Measurements from ENCODE around the gene PPP2CA.
"Not testable (repeated sequence)": the region's sequence is repeated elsewhere in the genome, so short reads cannot be mapped to it uniquely, and the experiment has no call there.

Gene PPP2CA

DNA sequence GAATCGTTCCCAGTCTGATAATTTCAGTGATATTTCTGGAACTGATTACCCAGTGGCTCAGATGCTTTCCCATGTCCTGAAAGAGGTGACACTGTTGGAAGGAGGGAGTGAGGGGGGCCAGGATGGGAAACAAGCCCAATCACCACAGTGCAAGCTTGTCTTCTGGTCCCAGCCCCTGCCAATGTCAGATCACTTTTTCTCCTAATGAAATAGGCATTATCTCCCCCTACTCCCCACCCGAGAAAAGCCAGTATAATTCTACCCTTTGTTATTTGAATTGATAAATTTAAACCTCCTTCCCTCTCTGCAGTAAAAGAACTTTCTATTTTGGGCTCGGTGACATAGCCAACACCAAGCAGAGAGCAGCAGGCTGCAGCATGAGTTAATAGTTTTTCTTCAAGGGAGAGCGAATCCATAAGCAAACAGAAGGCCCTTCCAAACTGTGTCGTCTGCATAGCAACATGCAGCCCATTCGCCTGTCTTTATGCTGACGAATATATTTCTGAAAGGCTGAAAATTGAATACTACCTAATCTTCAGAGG is 14.6 kb upstream of the PPP2CA start:
- Histone ChIP-seq H3K27me3 (replicated peaks; ENCODE audit: control insufficient read depth, insufficient read depth, low read length) (no peaks in the 10 kb centered on the region), H3K9me3 (ENCODE audit: control insufficient read depth, low read length) (no peaks in the 10 kb centered on the region), H3K4me3 (ENCODE audit: low read length) (no peak overlapping the region), H3K36me3 (ENCODE audit: control insufficient read depth, insufficient read depth, low read length, severe bottlenecking) (no peaks in the 10 kb centered on the region), H3K4me1 (ENCODE audit: control insufficient read depth, insufficient read depth, low read length) (peaks cover 23% of the 10 kb centered on the region), H3K9ac (ENCODE audit: low read length) (no peak overlapping the region)
- peak; percentile 49 for DNase-seq (ENCODE audit: low read depth)

DNA sequence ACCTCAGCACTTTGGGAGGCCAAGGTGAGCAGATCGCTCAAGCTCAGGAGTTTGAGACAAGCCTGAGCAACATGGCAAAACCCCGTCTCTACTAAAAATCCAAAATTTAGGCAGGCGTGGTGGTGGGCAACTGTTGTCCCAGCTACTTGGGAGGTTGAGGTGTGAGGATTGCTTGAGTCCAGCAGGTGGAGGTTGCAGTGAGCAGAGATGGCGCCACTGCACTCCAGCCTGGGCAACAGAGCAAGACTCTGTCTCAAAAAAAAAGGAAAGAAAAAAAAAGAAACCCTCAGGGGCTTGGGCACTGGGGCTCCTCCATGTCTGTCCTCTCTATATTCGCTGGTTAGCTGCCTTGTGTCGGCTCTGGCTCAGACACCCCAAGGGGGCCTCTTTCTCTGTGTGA is 10.9 kb upstream of the PPP2CA start:
- Histone ChIP-seq H3K36me3 (ENCODE audit: control insufficient read depth, insufficient read depth, low read length, severe bottlenecking) (no peaks in the 10 kb centered on the region), H3K27me3 (replicated peaks; ENCODE audit: control insufficient read depth, insufficient read depth, low read length) (no peaks in the 10 kb centered on the region), H3K4me3 (ENCODE audit: low read length) (no peak overlapping the region), H3K4me1 (ENCODE audit: control insufficient read depth, insufficient read depth, low read length) (peaks cover 14% of the 10 kb centered on the region), H3K9ac (ENCODE audit: low read length) (no peak overlapping the region), H3K9me3 (ENCODE audit: control insufficient read depth, low read length) (no peaks in the 10 kb centered on the region)
- DNase-seq (ENCODE audit: low read depth), result no peak

DNA sequence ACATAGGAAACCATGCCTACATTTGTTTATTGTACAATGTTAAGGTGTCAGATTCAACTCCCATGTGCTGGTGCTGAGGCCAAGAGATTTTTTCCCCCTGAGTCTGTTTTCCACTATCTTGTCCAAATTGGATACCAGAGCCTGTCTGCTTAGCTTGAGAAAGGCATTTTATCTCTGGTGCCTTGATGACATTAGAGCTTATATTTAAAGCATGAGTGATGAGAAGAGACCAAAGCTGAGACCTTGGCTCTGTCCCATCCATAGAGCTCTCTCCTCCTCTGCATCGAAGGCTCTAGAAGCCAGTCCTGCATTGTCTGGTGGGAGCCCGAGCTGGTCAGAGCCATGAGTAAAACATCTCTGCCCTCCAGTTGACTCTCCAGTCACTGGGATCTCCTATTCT is 10.4 kb upstream of the PPP2CA start:
- H3K9ac ChIP-seq (ENCODE audit: low read length), result no peak overlapping the region
- H3K4me1 ChIP-seq (ENCODE audit: control insufficient read depth, insufficient read depth, low read length), result peaks cover 13% of the 10 kb centered on the region
- H3K4me3 ChIP-seq (ENCODE audit: low read length), result no peak overlapping the region
- H3K36me3 ChIP-seq (ENCODE audit: control insufficient read depth, insufficient read depth, low read length, severe bottlenecking), result no peaks in the 10 kb centered on the region
- no peaks in the 10 kb centered on the region for H3K27me3 ChIP-seq (replicated peaks; ENCODE audit: control insufficient read depth, insufficient read depth, low read length)
- H3K9me3 ChIP-seq (ENCODE audit: control insufficient read depth, low read length), result no peaks in the 10 kb centered on the region
- no peak for DNase-seq (ENCODE audit: low read depth)

DNA sequence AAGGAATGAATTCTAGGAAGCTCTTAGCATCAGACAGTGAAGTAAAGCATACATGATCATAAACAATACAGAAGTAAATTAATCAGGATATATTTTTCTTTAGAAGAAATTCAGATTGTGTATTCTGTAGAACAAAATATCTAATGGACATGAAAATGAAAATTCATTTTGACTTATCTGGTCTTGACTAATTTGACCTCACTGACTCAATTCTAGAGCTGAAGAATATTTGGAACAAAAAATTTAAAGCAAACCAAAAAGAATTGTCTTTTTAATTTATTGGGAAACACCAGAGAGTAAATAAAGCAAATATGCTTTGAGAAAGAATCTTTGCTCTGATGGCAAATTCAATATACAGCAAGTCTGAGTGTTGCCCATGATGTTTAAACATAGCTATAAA is 2.8 kb upstream of the PPP2CA start:
- Histone ChIP-seq H3K9ac (ENCODE audit: low read length) (no peak overlapping the region), H3K27me3 (replicated peaks; ENCODE audit: control insufficient read depth, insufficient read depth, low read length) (no peaks in the 10 kb centered on the region), H3K36me3 (ENCODE audit: control insufficient read depth, insufficient read depth, low read length, severe bottlenecking) (no peaks in the 10 kb centered on the region), H3K4me1 (ENCODE audit: control insufficient read depth, insufficient read depth, low read length) (peaks cover 20% of the 10 kb centered on the region), H3K9me3 (ENCODE audit: control insufficient read depth, low read length) (no peaks in the 10 kb centered on the region), H3K4me3 (ENCODE audit: low read length) (no peak overlapping the region)
- no peak for DNase-seq (ENCODE audit: low read depth)

DNA sequence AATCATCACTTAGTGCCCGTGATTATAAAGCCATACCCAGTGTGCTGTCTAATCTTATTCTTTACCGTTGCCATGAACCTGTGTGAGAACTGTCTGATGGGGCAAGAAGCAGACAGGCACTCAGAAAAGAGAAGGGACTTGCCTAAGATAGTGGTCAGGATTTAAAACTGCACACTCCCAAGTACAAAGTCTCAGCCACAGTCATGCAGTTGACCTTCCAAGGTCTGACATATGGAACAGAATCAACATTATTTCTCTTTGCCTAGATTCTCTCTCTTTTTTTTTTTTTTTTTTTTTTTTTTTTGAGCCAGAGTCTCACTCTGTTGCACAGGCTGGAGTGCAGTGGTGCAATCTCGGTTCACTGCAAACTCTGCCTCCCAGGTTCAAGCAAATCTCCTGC is 1.9 kb upstream of the PPP2CA start:
- Histone ChIP-seq H3K27me3 (replicated peaks; ENCODE audit: control insufficient read depth, insufficient read depth, low read length) (no peaks in the 10 kb centered on the region), H3K4me1 (ENCODE audit: control insufficient read depth, insufficient read depth, low read length) (peaks cover 27% of the 10 kb centered on the region), H3K9ac (ENCODE audit: low read length) (no peak overlapping the region), H3K4me3 (ENCODE audit: low read length) (no peak overlapping the region), H3K36me3 (ENCODE audit: control insufficient read depth, insufficient read depth, low read length, severe bottlenecking) (no peaks in the 10 kb centered on the region), H3K9me3 (ENCODE audit: control insufficient read depth, low read length) (no peaks in the 10 kb centered on the region)
- DNase-seq (ENCODE audit: low read depth), result no peak

DNA sequence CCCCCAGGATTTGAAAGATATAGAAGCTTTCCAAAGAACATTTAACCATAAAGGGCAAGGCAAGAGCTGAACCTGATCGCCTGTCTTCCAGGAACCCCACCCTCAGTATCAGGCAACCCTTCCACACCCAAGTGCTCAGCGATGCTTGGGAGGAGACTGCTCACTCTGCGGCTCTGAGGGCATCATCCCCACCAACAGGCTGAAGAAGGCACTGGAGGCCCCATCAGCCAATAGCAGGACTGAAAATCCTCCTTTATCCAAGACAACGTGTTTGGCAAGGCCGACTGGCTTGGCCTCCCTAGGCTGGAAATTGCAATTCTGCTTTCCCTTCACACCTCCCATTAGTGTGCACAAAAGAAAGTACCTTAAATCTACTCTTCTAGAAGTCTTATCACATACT is 1.4 kb upstream of the PPP2CA start:
- peak; percentile 8 for DNase-seq (ENCODE audit: low read depth)
- peak overlapping the region; percentile 94 for H3K4me3 ChIP-seq (ENCODE audit: low read length)

DNA sequence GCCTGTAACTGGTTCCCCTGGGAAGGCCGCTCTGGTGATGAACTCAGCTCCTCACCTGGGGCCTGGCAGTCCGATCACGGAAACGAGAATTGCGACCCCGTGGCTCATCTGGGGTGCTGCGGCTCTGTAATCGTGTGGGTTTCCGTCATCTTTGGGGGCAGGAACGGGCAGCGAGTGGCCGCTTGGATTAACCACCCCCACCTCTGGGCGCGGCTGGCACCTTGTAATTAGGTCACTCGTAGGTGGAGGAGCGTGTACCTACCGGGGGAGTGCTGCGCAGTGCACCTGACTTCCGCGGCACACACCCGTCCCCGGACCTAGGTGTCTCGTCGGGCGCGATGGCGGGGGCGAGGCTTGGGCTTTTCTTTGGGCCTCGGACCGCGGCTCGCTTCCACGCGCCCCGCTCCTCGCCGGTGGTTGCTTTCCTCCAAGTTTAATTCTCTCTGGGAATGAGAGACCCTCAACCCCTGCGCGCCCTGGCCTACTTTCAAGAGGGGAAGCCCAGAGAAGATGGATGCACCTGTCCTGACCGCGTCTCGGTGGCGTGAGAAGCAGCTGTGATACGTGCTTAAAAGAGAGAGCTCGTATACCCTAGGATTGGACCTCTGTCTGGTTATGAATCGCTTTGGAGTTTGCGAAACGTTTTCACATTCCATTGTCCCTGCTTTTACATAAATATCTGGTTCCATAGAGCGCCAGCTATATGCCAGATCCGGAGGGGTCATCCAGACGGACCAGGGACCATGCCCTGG is 744 bp upstream of the PPP2CA start:
- peak overlapping the region; percentile 98 for H3K9ac ChIP-seq (ENCODE audit: low read length)
- no peaks in the 10 kb centered on the region for H3K36me3 ChIP-seq (ENCODE audit: control insufficient read depth, insufficient read depth, low read length, severe bottlenecking)
- H3K27me3 ChIP-seq (replicated peaks; ENCODE audit: control insufficient read depth, insufficient read depth, low read length), result no peaks in the 10 kb centered on the region
- peak; percentile 46 for DNase-seq (ENCODE audit: low read depth)
- H3K4me1 ChIP-seq (ENCODE audit: control insufficient read depth, insufficient read depth, low read length), result peaks cover 39% of the 10 kb centered on the region
- no peaks in the 10 kb centered on the region for H3K9me3 ChIP-seq (ENCODE audit: control insufficient read depth, low read length)
- H3K4me3 ChIP-seq (ENCODE audit: low read length), result peak overlapping the region; percentile 94

More for the DNA sequence above, 1.4 kb upstream of the PPP2CA start:
- Histone ChIP-seq H3K36me3 (ENCODE audit: control insufficient read depth, insufficient read depth, low read length, severe bottlenecking) (no peaks in the 10 kb centered on the region), H3K27me3 (replicated peaks; ENCODE audit: control insufficient read depth, insufficient read depth, low read length) (no peaks in the 10 kb centered on the region), H3K4me1 (ENCODE audit: control insufficient read depth, insufficient read depth, low read length) (peaks cover 32% of the 10 kb centered on the region), H3K9me3 (ENCODE audit: control insufficient read depth, low read length) (no peaks in the 10 kb centered on the region), H3K9ac (ENCODE audit: low read length) (no peak overlapping the region)

DNA sequence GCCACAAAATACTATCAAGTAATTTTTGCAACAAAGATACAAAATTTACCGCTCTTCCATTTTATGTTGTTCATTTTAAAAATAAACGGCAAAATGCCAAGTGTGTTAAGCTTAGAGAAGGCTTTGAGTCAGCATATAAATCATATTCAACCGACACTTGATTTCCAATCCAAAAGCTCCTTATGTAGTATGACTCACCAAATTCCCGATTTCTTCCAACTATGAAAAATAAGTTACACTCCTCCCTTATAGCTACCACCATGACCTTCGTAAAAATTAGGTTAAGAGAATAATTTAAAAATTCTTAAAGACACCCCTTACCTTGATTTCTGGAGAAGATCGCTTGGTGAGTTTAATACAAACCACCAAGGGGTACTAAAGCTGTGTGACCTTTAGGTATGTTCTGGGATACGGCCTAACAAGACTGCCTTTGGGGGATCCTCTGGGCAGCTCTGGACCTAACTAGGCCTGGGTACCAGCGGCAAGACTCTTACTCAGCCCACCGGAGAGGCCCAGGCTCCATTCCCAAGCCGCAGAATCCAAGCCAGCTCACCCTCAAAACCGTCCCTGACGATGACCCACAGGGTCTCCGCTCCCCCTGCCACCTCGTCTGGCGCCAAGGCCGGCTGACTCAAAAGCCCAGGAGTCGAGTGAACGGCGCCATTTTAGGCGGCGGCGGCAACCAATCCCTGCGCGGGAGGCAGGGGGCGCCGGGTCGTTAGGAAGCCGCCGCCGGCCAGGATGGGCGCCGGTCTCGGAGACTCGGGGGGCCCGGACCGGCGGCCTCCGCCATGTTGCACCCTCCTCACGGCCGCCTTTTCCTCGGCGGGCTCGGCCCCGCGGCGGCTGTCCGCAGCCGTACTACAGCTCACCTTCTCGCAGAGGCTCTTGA is 739 bp downstream of the PPP2CA start:
- peak; percentile 91 for DNase-seq (ENCODE audit: low read depth)
- no peaks in the 10 kb centered on the region for H3K27me3 ChIP-seq (replicated peaks; ENCODE audit: control insufficient read depth, insufficient read depth, low read length)
- H3K4me1 ChIP-seq (ENCODE audit: control insufficient read depth, insufficient read depth, low read length), result peaks cover 41% of the 10 kb centered on the region

DNA sequence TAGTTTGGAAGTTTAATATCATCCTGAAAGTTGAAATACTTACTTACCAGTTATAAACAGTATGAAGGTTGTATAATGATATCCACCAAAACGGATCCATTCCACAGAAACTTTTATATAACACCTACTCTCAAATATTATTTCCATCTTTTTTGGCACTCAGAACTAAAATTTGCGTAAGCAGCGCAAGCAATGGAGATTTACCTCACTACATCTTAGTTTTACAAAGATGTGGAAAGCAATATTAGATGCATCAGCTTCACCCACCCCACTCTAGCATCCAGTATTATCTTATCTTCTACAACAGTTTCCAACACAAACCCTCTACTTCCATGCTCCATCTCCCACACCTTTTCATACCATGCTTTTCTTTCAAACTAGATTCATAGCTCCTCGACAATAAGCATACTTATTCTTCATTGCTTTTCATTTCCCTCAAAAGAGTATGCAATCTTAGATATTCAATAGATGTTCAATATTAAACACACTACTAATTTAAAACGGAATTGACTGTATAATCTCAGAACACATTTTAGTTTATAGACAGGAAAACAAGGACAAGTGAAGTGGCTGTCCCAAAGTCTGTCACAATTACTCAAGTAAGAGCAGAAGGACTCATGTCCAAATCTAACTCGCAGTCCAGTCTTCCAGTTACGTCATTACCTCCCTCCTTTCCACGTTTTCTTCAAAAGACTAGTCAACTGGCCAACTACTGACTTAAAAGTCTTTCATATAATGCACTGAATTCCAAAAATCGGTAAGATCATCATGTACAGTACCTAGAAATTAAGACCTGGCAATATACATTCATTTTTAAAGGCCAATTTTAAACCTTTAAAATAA is 2.2 kb downstream of the PPP2CA start:
- Histone ChIP-seq H3K36me3 (ENCODE audit: control insufficient read depth, insufficient read depth, low read length, severe bottlenecking) (peaks cover 5% of the 10 kb centered on the region), H3K27me3 (replicated peaks; ENCODE audit: control insufficient read depth, insufficient read depth, low read length) (no peaks in the 10 kb centered on the region), H3K9ac (ENCODE audit: low read length) (peak overlapping the region; percentile 98), H3K4me3 (ENCODE audit: low read length) (peak overlapping the region; percentile 94), H3K9me3 (ENCODE audit: control insufficient read depth, low read length) (no peaks in the 10 kb centered on the region), H3K4me1 (ENCODE audit: control insufficient read depth, insufficient read depth, low read length) (peaks cover 46% of the 10 kb centered on the region)
- peak; percentile 56 for DNase-seq (ENCODE audit: low read depth)

More for the DNA sequence above, 739 bp downstream of the PPP2CA start:
- peak overlapping the region; percentile 94 for H3K4me3 ChIP-seq (ENCODE audit: low read length)
- peaks cover 5% of the 10 kb centered on the region for H3K36me3 ChIP-seq (ENCODE audit: control insufficient read depth, insufficient read depth, low read length, severe bottlenecking)
- peak overlapping the region; percentile 98 for H3K9ac ChIP-seq (ENCODE audit: low read length)
- H3K9me3 ChIP-seq (ENCODE audit: control insufficient read depth, low read length), result no peaks in the 10 kb centered on the region

DNA sequence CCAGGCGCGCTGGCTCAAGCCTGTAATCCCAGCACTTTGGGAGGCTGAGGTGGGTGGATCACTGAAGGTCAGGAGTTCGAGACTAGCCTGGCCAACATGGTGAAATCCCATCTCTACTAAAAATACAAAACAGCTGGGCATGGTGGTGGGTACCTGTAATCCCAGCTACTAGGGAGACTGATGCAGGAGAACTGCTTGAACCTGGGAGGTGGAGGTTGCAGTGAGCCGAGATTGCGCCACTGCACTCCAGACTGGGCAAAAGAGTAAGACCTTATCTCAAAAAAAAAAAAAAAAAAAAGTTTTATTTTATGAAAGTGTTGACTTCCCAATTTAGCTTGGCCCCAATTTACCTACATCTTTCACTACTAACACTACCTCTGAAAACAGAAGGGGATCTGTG is 4.2 kb downstream of the PPP2CA start:
- DNase-seq (ENCODE audit: low read depth); H3K36me3 ChIP-seq (ENCODE audit: control insufficient read depth, insufficient read depth, low read length, severe bottlenecking); H3K27me3 ChIP-seq (replicated peaks; ENCODE audit: control insufficient read depth, insufficient read depth, low read length); H3K9ac ChIP-seq (ENCODE audit: low read length); H3K9me3 ChIP-seq (ENCODE audit: control insufficient read depth, low read length): not testable (repeated sequence)
- H3K4me1 ChIP-seq (ENCODE audit: control insufficient read depth, insufficient read depth, low read length), result peaks cover 37% of the 10 kb centered on the region
- H3K4me3 ChIP-seq (ENCODE audit: low read length), result peak overlapping the region; percentile 94
